Subcutaneous adipose tissue (tissue), 4 donors: ENCODE measurements around the gene IFNA10. TPM values are rescaled to one million over a fixed set of nuclear protein-coding genes. Genes with fewer than 3 reads are reported as not detected.
"Not testable (repeated sequence)": the region's sequence is repeated elsewhere in the genome, so short reads cannot be mapped to it uniquely, and the experiment has no call there.

Experiments
- small RNA-seq: library from RNA; depleted of rRNA; stranded (forward); fragments of <200 nt; gene quantifications from one replicate; pipeline ENCODE3, GENCODE V24; 2016
- total RNA-seq, 4 donors: library from RNA; depleted of rRNA; stranded (reverse); fragments of >200 nt; gene quantifications; one replicate each; pipeline ENCODE4 v1.1.0, GENCODE V29; 2016
- TF ChIP-seq, protein P1 (sequence below): fragments of 450-650 bp; IDR thresholded peaks from one replicate; pipeline ENCODE4 v1.5.1; 2016; ENCODE audit warnings: low read depth, mild to moderate bottlenecking, control low read depth, antibody characterized with exemption, moderate library complexity

The IFNA10 gene
- total RNA-seq, 4 donors from 2014 or later, result not detected

- TF ChIP-seq, protein P1, sequence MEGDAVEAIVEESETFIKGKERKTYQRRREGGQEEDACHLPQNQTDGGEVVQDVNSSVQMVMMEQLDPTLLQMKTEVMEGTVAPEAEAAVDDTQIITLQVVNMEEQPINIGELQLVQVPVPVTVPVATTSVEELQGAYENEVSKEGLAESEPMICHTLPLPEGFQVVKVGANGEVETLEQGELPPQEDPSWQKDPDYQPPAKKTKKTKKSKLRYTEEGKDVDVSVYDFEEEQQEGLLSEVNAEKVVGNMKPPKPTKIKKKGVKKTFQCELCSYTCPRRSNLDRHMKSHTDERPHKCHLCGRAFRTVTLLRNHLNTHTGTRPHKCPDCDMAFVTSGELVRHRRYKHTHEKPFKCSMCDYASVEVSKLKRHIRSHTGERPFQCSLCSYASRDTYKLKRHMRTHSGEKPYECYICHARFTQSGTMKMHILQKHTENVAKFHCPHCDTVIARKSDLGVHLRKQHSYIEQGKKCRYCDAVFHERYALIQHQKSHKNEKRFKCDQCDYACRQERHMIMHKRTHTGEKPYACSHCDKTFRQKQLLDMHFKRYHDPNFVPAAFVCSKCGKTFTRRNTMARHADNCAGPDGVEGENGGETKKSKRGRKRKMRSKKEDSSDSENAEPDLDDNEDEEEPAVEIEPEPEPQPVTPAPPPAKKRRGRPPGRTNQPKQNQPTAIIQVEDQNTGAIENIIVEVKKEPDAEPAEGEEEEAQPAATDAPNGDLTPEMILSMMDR, result not testable (repeated sequence)
These were observed 19.5 kb downstream of the IFNA10 start, which contains the start of gene IFNA4 for GRCh38 chr9:21187487-21187886. TSS of gene IFNA4 (minus strand) at chr9:21187587. CDS start at chr9:21187531, 56 bp downstream.

GRCh38 chr9:21174671-21175070 lies 32.3 kb downstream of the IFNA10 start:
- TF ChIP-seq, protein P1, result no peak

- TF ChIP-seq, protein P1, result no peak
These were observed 34.8 kb downstream of the IFNA10 start for GRCh38 chr9:21172156-21172555.

DNA sequence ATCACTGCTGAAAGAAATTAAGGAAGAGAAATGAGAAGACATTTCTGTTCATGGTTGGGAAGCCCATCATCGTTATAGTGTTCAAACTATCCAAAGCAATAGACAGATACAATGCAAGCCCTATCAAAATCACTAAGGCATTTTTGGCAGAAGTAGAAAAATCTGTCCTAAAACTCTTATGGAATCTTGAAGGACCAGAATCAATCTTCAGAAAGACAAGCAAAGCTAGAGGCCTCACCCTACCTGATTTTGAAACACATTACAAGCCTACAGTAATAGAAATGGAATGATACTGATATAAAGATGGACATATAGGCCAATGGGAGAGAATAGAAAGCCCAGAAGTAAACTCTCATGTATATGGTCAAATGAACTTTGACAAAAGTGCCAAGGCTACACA lies 35.6 kb downstream of the IFNA10 start:
- TF ChIP-seq, protein P1, result no peak

- TF ChIP-seq, protein P1, result not testable (repeated sequence)
These were observed 40.4 kb downstream of the IFNA10 start, which contains the start of gene IFNA21 for GRCh38 chr9:21166560-21166959. TSS of gene IFNA21 (minus strand) at chr9:21166660. CDS start at chr9:21166612, 48 bp downstream.

- TF ChIP-seq, protein P1, result no peak
These were observed 41.4 kb downstream of the IFNA10 start for GRCh38 chr9:21165516-21165915.

DNA sequence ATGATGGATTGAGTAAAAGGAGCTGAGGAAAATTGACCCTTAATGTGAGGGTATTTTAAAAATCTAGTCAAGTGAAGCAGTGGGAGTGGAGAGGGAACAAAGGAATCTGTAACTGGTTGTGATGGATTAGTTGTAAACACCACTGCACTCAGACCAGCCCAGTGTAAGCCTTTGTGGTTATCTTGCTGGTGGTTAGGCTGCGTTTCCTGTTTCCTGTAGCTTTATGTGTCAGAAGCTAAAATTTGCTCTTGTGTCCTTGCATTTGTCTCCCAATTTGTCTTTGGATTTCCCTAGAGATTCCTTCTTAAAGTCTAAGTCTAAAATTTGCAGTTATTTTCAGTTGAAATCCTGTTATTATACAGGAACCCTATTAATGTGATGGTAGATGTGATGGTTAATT lies 46.8 kb downstream of the IFNA10 start:
- TF ChIP-seq, protein P1, result no peak

Small RNAs within 50 kb of the gene (small RNA-seq; reads per million reads assigned to genes)
- gene RF00019, result 0.49 reads per million

Other genes starting within 250 kb of the IFNA10 start
- gene HACD4, start 175.5 kb downstream of the IFNA10 start, total RNA-seq, result 1 to 10 TPM; 1.3 to 9.3 (median 5.6) TPM
- gene IFNB1, start 129.2 kb downstream of the IFNA10 start, total RNA-seq, result not detected
- not detected for gene IFNW1, start 65.3 kb downstream of the IFNA10 start, total RNA-seq
- not detected for gene IFNA21, start 40.5 kb downstream of the IFNA10 start, total RNA-seq
- gene IFNA4, start 19.6 kb downstream of the IFNA10 start, total RNA-seq, result not detected
- gene IFNA7, start 4.9 kb downstream of the IFNA10 start, total RNA-seq, result not detected
- not detected for gene IFNA16, start 10.2 kb upstream of the IFNA10 start, total RNA-seq
- not detected for gene IFNA17, start 21.1 kb upstream of the IFNA10 start, total RNA-seq
- not detected for gene IFNA14, start 32.9 kb upstream of the IFNA10 start, total RNA-seq
- under 1 TPM in 1 of 4 donors, not detected in 3; 0.51 TPM for gene IFNA5, start 98.2 kb upstream of the IFNA10 start, total RNA-seq
- 10 to 100 TPM; 18.6 to 28.4 (median 26.5) TPM for gene KLHL9, start 128.3 kb upstream of the IFNA10 start, total RNA-seq
- gene IFNA6, start 143.7 kb upstream of the IFNA10 start, total RNA-seq, result not detected
- not detected for gene IFNA13, start 160.9 kb upstream of the IFNA10 start, total RNA-seq
- not detected for gene IFNA2, start 178.3 kb upstream of the IFNA10 start, total RNA-seq
- not detected for gene IFNA8, start 202.0 kb upstream of the IFNA10 start, total RNA-seq
- gene IFNA1, start 233.3 kb upstream of the IFNA10 start, total RNA-seq, result not detected